ENCODE results near the gene SKIC8. TPM values are rescaled to one million over a fixed set of nuclear protein-coding genes. Genes with fewer than 3 reads are reported as not detected.

SKIC8 gene
- total and polyA plus RNA-seq, 4 experiments from 2014 or later: 43.6 to 145 (median 61.6) TPM

DNA sequence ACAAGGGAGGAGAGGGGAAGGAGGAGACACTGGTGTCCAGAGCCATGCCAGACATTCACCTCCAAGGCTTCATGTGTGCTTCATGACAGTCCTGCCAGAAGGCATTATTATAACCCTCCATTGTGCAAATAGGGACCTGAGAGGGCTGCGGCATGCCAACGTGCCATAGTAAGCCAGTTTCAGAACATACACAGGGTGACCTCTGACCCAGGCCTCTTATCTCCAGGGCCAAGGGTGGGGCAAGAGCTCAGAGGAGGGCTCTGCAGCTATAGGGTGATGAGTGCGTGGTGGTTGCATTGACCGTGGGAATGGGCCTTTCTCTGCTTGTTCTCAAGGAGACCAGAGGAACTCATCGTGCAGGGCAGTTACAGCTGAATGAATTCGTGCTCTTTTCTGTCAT, 55.3 kb downstream of the SKIC8 start:
- Mint-ChIP-seq H3K4me1 (peaks cover 0 to 2% (median 0%) of the 10 kb centered on the region in 4 donors), H3K27ac (no peak overlapping the region), H3K9me3 (no peaks in the 10 kb centered on the region), H3K4me3 (no peak overlapping the region), H3K36me3 (no peaks in the 10 kb centered on the region), H3K27me3 (peaks cover under 1% of the 10 kb centered on the region in 2 donors)
- Histone ChIP-seq H3K27me3 (ENCODE audit: insufficient read depth, low read length) (no peaks in the 10 kb centered on the region), H3K27ac (ENCODE audit: low read depth, low read length) (no peak overlapping the region), H3K36me3 (ENCODE audit: insufficient read depth, low read length) (no peaks in the 10 kb centered on the region), H3K4me3 (ENCODE audit: low read length in 2 of 2) (no peak overlapping the region), H3K9me3 (ENCODE audit: control insufficient read depth in 1 of 2, low read length in 2 of 2) (no peaks in the 10 kb centered on the region), H3K4me1 (ENCODE audit: insufficient read depth, low read length) (no peaks in the 10 kb centered on the region)
- CTCF ChIA-PET (ENCODE audit: partially characterized antibody): interaction anchor here (0.8 to 1.3 kb wide), 4 partner anchors 17 to 242 kb away, joined by 3 to 4 read pairs (median 3); no protein-coding TSS in a partner anchor
- intact Hi-C loops (cut with micrococcal nuclease): no loop called here
- POLR2A ChIA-PET (ENCODE audit: partially characterized antibody): no interaction called here
- no peak for DNase-seq

GRCh38 chr15:78243491-78243941, 55.9 kb downstream of the SKIC8 start:
- no peak for DNase-seq
- POLR2A ChIA-PET (ENCODE audit: partially characterized antibody): no interaction called here
- Mint-ChIP-seq H3K27ac (no peak overlapping the region), H3K27me3 (peaks cover 3% of the 10 kb centered on the region in 2 donors), H3K36me3 (no peaks in the 10 kb centered on the region), H3K4me3 (no peak overlapping the region), H3K4me1 (peaks cover 0 to 2% (median 0%) of the 10 kb centered on the region in 4 donors), H3K9me3 (no peaks in the 10 kb centered on the region)
- H3K27me3 ChIP-seq (ENCODE audit: insufficient read depth, low read length): no peaks in the 10 kb centered on the region
- H3K27ac ChIP-seq (ENCODE audit: low read depth, low read length): no peak overlapping the region
- no peaks in the 10 kb centered on the region for H3K4me1 ChIP-seq (ENCODE audit: insufficient read depth, low read length)
- H3K9me3 ChIP-seq (ENCODE audit: control insufficient read depth in 1 of 2, low read length in 2 of 2): no peaks in the 10 kb centered on the region
- H3K36me3 ChIP-seq (ENCODE audit: insufficient read depth, low read length): no peaks in the 10 kb centered on the region
- intact Hi-C loops (cut with micrococcal nuclease): no loop called here
- CTCF ChIA-PET (ENCODE audit: partially characterized antibody): interaction anchor here (0.8 to 8.3 kb wide), 6 partner anchors 16 to 277 kb away, joined by 3 to 211 read pairs (median 4); no protein-coding TSS in a partner anchor
- H3K4me3 ChIP-seq (ENCODE audit: low read length in 2 of 2): no peak overlapping the region

DNA sequence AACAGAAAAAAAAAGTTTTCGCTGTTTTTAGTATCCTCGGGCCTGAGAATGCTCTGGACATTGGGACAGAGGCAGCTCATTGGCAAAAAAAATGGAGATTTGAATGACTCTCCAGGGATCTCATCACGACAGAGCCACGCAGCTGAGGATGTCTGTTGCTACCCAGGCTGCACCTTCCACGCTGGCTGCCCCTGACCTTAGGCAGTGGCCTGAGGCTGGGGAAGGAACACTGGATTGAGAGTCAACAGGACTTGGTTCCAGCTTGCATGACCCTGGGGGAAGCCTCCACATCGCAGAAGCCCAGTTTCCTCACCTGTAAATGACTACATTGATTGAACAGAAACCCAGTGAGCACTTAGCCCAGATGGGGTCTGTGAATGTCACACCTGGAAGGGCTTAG, 56.4 kb downstream of the SKIC8 start:
- Histone ChIP-seq H3K27ac (ENCODE audit: low read depth, low read length) (no peak overlapping the region), H3K4me3 (ENCODE audit: low read length in 2 of 2) (no peak overlapping the region), H3K9me3 (ENCODE audit: control insufficient read depth in 1 of 2, low read length in 2 of 2) (no peaks in the 10 kb centered on the region), H3K4me1 (ENCODE audit: insufficient read depth, low read length) (no peaks in the 10 kb centered on the region), H3K27me3 (ENCODE audit: insufficient read depth, low read length) (no peaks in the 10 kb centered on the region), H3K36me3 (ENCODE audit: insufficient read depth, low read length) (no peaks in the 10 kb centered on the region)
- no peak overlapping the region for H3K27ac Mint-ChIP-seq
- intact Hi-C loops (cut with micrococcal nuclease): no loop called here
- ChIA-PET CTCF (ENCODE audit: partially characterized antibody) (interaction anchor here (0.8 to 8.3 kb wide), 6 partner anchors 19 to 334 kb away, joined by 3 to 211 read pairs (median 7); partner anchors contain the start of gene CIB2), POLR2A (ENCODE audit: partially characterized antibody) (no interaction called here)
- H3K4me1 Mint-ChIP-seq: peaks cover 0 to 2% (median 0%) of the 10 kb centered on the region in 4 donors
- H3K9me3 Mint-ChIP-seq: no peaks in the 10 kb centered on the region
- DNase-seq: no peak
- H3K36me3 Mint-ChIP-seq: no peaks in the 10 kb centered on the region
- H3K27me3 Mint-ChIP-seq: peaks cover 3% of the 10 kb centered on the region in 2 donors
- no peak overlapping the region for H3K4me3 Mint-ChIP-seq

- intact Hi-C loops (cut with micrococcal nuclease): no loop called here
- ChIA-PET CTCF (ENCODE audit: partially characterized antibody) (interaction anchor here (0.8 to 8.3 kb wide), 15 partner anchors 9 to 333 kb away, joined by 3 to 211 read pairs (median 6); partner anchors contain the start of gene CIB2), POLR2A (ENCODE audit: partially characterized antibody) (no interaction called here)
- Histone ChIP-seq H3K9me3 (ENCODE audit: control insufficient read depth in 1 of 2, low read length in 2 of 2) (no peaks in the 10 kb centered on the region), H3K4me3 (ENCODE audit: low read length in 2 of 2) (no peak overlapping the region), H3K4me1 (ENCODE audit: insufficient read depth, low read length) (no peaks in the 10 kb centered on the region), H3K27me3 (ENCODE audit: insufficient read depth, low read length) (no peaks in the 10 kb centered on the region), H3K27ac (ENCODE audit: low read depth, low read length) (no peak overlapping the region), H3K36me3 (ENCODE audit: insufficient read depth, low read length) (no peaks in the 10 kb centered on the region)
- no peaks in the 10 kb centered on the region for H3K9me3 Mint-ChIP-seq
- H3K36me3 Mint-ChIP-seq: no peaks in the 10 kb centered on the region
- H3K4me3 Mint-ChIP-seq: no peak overlapping the region
- peaks cover 3% of the 10 kb centered on the region in 2 donors for H3K27me3 Mint-ChIP-seq
- no peak for DNase-seq
- no peak overlapping the region for H3K27ac Mint-ChIP-seq
- H3K4me1 Mint-ChIP-seq: peaks cover 0 to 2% (median 0%) of the 10 kb centered on the region in 4 donors
Observed at GRCh38 chr15:78242128-78242527, 57.3 kb downstream of the SKIC8 start.

- Mint-ChIP-seq H3K4me1 (peaks cover 0 to 2% (median 0%) of the 10 kb centered on the region in 4 donors), H3K36me3 (no peaks in the 10 kb centered on the region), H3K4me3 (no peak overlapping the region), H3K27ac (no peak overlapping the region), H3K9me3 (no peaks in the 10 kb centered on the region), H3K27me3 (peaks cover 3% of the 10 kb centered on the region in 2 donors)
- Histone ChIP-seq H3K9me3 (ENCODE audit: control insufficient read depth in 1 of 2, low read length in 2 of 2) (no peaks in the 10 kb centered on the region), H3K27me3 (ENCODE audit: insufficient read depth, low read length) (no peaks in the 10 kb centered on the region), H3K4me3 (ENCODE audit: low read length in 2 of 2) (no peak overlapping the region), H3K4me1 (ENCODE audit: insufficient read depth, low read length) (no peaks in the 10 kb centered on the region), H3K36me3 (ENCODE audit: insufficient read depth, low read length) (no peaks in the 10 kb centered on the region), H3K27ac (ENCODE audit: low read depth, low read length) (no peak overlapping the region)
- ChIA-PET CTCF (ENCODE audit: partially characterized antibody) (interaction anchor here (0.6 to 8.3 kb wide), 31 partner anchors 10 to 1609 kb away, joined by 3 to 211 read pairs (median 3); partner anchors contain the start of genes CIB2 and SKIC8), POLR2A (ENCODE audit: partially characterized antibody) (interaction anchor here (0.7 kb wide), 1 partner anchor 172 kb away, joined by 3 read pairs; no protein-coding TSS in a partner anchor)
- intact Hi-C loops (cut with micrococcal nuclease): loop anchor here (1.0 kb wide), 5 partner anchors 46 to 331 kb away; partner anchors contain the start of gene CIB2
- DNase-seq: peak; percentile 70 to 78 (median 73)
Observed at GRCh38 chr15:78241017-78241416, 58.4 kb downstream of the SKIC8 start.

- Histone ChIP-seq H3K27ac (ENCODE audit: low read depth, low read length) (no peak overlapping the region), H3K36me3 (ENCODE audit: insufficient read depth, low read length) (no peaks in the 10 kb centered on the region), H3K4me3 (ENCODE audit: low read length in 2 of 2) (no peak overlapping the region), H3K4me1 (ENCODE audit: insufficient read depth, low read length) (no peaks in the 10 kb centered on the region), H3K27me3 (ENCODE audit: insufficient read depth, low read length) (no peaks in the 10 kb centered on the region), H3K9me3 (ENCODE audit: control insufficient read depth in 1 of 2, low read length in 2 of 2) (no peaks in the 10 kb centered on the region)
- Mint-ChIP-seq H3K9me3 (no peaks in the 10 kb centered on the region), H3K36me3 (no peaks in the 10 kb centered on the region), H3K27ac (no peak overlapping the region), H3K27me3 (peaks cover 3 to 6% of the 10 kb centered on the region in 2 donors), H3K4me3 (no peak overlapping the region), H3K4me1 (peaks cover 0 to 2% (median 0%) of the 10 kb centered on the region in 4 donors)
- POLR2A ChIA-PET (ENCODE audit: partially characterized antibody): no interaction called here
- CTCF ChIA-PET (ENCODE audit: partially characterized antibody): interaction anchor here (0.6 to 8.3 kb wide), 21 partner anchors 11 to 1290 kb away, joined by 3 to 211 read pairs (median 5); partner anchors contain the start of genes CIB2 and SKIC8
- DNase-seq: no peak
- intact Hi-C loops (cut with micrococcal nuclease): no loop called here
Observed at GRCh38 chr15:78239811-78240210, 59.6 kb downstream of the SKIC8 start.

- Mint-ChIP-seq H3K4me3 (no peak overlapping the region), H3K4me1 (peaks cover 0 to 2% (median 0%) of the 10 kb centered on the region in 4 donors), H3K9me3 (no peaks in the 10 kb centered on the region), H3K27me3 (peaks cover 4 to 11% of the 10 kb centered on the region in 2 donors), H3K36me3 (no peaks in the 10 kb centered on the region), H3K27ac (no peak overlapping the region)
- Histone ChIP-seq H3K4me3 (ENCODE audit: low read length in 2 of 2) (no peak overlapping the region), H3K27ac (ENCODE audit: low read depth, low read length) (no peak overlapping the region), H3K4me1 (ENCODE audit: insufficient read depth, low read length) (no peaks in the 10 kb centered on the region), H3K36me3 (ENCODE audit: insufficient read depth, low read length) (no peaks in the 10 kb centered on the region), H3K9me3 (ENCODE audit: control insufficient read depth in 1 of 2, low read length in 2 of 2) (no peaks in the 10 kb centered on the region), H3K27me3 (ENCODE audit: insufficient read depth, low read length) (no peaks in the 10 kb centered on the region)
- intact Hi-C loops (cut with micrococcal nuclease): no loop called here
- ChIA-PET CTCF (ENCODE audit: partially characterized antibody) (interaction anchor here (8.3 kb wide), 1 partner anchor 125 kb away, joined by 211 read pairs; no protein-coding TSS in a partner anchor), POLR2A (ENCODE audit: partially characterized antibody) (no interaction called here)
- no peak for DNase-seq
Observed at GRCh38 chr15:78237146-78237545, 62.3 kb downstream of the SKIC8 start.

Measured in CD4-positive, alpha-beta memory T cell (primary cell).